Tongue (tissue), 2 donors: Measurements from ENCODE around the gene GAGE10. TPM values are rescaled to one million over a fixed set of nuclear protein-coding genes. Genes with fewer than 3 reads are reported as not detected.
"Not testable (repeated sequence)": the region's sequence is repeated elsewhere in the genome, so short reads cannot be mapped to it uniquely, and the experiment has no call there.

Experiments used
- DNase-seq: peaks from one replicate; pipeline ENCODE4 v3.0.0-alpha.2; 2015
- total RNA-seq: library from RNA; depleted of rRNA; stranded (reverse); fragments of >200 nt; gene quantifications from one replicate; pipeline ENCODE4 v1.2.3, GENCODE V29; 2014

GAGE10 gene
- total RNA-seq, 1 donor from 2014 or later: not detected

DNA sequence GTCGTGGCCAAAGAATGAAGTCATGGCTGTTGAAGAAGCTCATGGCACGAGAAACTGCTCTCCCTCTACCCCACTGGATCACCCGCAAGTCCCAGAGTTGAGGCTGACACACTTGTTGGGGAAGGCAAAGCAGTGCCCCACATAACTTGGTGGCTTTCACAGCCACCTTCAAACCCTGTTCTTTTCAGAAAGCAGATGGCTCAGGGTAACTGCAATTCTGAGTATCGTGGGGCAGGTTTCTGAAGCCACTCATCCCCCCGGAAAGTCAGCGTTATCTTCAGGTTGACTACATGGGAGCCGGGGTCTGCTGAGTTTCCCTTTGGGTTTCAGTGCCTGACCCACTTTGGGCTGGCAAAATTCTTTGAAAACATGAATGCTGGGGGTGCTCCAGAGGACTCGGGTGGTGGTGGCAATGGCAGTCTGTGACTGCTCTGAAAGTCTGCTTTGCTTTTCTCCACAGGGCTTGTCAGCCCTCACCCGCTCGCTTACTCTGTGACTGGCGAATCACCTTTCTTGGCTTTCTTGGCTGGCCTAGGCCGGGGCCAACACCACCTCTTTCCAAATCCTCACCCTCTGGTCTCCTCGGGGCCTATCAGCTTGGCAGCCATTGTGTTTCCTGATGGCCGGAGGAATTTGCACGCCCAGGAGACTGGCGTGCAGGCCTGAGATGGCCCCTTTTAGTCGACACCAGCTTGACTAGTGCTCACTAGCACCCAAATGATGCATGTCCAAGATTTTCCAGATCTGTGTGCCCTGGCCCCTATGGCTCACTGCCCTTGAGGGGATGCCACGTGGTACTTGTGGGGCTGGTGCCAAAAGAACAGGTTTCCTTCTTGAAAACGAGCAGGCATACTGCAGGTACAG is 26.5 kb upstream of the GAGE10 start:
- DNase-seq: no peak

GRCh38 chrX:49277535-49277830 is 26.0 kb upstream of the GAGE10 start:
- no peak for DNase-seq

DNA sequence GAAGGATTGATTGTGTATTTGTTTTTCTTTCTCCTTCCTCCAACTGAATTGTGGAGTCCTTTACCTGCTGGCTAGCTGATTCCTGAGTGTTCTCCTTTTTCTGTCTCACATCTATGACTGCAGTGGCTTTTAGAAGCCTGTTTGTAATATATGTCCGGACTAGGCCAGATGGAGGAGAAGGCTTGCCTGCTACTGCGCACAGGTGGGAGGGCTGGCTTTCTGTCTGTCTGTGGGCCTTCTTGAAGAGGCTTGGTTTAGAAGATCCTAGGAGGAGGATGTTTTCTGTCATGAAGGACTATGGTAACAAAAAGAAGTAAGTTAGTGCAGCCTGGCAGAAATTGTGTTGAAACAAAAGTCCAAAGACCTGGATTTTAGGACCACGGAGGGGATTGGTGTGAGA is 25.4 kb upstream of the GAGE10 start:
- DNase-seq: no peak

DNA sequence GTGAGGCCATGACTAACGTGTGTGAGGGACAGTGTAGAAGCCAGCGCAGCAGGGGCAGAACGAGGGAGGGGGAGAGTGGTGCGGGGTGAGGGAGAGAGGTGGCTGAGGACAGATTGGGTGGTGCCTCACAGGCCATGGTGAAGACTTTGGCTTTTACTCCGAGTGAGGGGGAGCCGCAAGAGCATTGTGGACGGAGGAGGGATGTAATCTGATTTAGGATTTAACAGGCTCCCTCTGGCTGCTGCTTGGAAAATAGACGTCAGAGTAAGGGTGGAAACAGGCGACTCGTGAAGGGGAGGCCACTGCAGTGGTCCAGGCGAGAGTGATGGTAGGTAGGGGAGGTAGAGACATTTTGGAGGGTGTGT is 20.8 kb upstream of the GAGE10 start:
- peak; percentile 38 for DNase-seq

- DNase-seq: no peak
These were observed 19.2 kb upstream of the GAGE10 start for GRCh38 chrX:49284212-49284611.

DNA sequence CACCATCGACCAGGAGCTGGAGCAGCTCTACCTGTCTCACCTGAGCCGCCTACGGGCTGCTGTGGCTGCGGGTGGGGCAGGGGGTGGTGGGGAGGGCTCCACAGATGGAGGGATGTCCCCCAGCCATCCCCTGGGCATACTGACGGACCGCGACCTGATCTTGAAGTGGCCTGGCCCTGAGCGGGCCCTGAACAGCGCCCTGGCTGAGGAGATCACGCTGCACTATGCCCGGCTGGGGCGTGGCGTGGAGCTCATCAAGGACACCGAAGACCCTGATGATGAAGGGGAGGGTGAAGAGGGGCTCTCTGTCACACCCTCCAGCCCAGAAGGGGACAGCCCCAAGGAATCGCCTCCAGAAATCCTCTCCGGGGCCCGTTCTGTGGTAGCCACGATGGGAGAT is 17.3 kb upstream of the GAGE10 start:
- DNase-seq: no peak

GRCh38 chrX:49286581-49286980 is 16.9 kb upstream of the GAGE10 start:
- no peak for DNase-seq

GRCh38 chrX:49287665-49288064 is 15.8 kb upstream of the GAGE10 start:
- no peak for DNase-seq

DNA sequence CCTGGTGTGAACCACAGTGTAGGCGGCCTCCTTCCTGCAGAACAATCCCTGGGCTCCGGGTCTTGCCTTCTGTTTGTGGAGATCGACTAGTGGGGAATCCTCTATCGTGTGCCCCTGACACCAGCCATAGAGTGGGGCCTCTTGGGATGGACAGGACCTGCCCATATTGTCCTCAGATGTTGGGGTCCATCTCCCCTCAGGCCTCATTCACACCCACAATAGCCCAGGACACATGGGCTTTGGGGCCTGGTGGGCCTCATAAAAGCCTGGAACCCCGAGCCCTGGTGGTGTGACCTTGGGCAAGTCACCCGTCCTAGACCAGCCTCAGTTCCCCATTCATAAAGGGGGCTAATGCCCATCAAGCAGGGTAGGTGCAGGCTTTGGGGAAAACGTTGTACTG is 13.2 kb upstream of the GAGE10 start:
- no peak for DNase-seq

GRCh38 chrX:49291615-49292337 is 11.7 kb upstream of the GAGE10 start:
- peak; percentile 59 for DNase-seq

DNA sequence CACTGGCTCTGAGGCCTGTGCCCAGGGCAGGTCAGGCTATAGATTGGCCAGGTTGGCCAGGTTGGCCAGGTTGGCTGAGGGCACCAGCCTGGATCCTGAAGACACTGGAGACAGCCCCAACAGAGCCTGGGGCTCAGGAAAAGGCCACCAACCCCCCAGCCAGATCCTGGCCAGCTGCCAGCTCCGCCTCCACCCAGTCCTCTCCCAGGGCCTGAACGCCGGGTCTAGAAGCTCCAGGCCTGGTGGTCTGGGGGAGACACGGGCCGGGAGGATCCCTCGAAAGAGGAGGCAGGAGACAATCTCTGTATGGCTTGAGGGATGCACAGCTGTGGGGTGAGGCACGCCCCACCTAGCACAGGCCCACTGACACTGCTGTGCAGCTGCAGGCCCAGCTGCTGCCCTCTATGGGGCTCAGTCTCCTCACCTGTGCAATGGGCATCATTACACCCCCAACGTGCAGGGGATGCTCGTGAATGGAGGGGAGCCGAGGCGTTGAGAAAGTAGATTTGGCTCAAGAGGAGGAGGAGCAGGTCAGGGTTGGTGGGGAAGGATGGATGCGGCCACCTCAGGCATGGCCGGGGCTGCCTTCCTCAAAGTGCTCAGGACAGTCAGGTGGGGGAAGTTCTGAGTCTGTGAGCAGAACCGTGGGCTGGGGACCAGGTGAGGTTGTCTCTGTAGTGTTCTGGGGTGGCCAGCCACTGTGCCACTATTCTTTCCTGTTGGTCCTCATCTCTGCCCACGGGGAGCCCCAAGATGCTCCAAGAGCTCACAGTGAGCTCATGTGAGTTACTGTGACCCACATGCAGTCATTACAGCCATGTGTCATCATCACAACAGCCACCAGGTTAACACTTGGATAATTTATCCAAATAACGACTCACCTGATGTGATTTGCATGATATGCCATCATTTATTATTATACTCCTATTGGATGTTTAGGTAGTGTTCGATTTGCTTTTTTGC is 10.8 kb upstream of the GAGE10 start:
- DNase-seq: no peak

- DNase-seq: not testable (repeated sequence)
These were observed 4.2 kb upstream of the GAGE10 start for GRCh38 chrX:49299293-49299692.

GRCh38 chrX:49300703-49301102 is 2.7 kb upstream of the GAGE10 start:
- DNase-seq: no peak

DNA sequence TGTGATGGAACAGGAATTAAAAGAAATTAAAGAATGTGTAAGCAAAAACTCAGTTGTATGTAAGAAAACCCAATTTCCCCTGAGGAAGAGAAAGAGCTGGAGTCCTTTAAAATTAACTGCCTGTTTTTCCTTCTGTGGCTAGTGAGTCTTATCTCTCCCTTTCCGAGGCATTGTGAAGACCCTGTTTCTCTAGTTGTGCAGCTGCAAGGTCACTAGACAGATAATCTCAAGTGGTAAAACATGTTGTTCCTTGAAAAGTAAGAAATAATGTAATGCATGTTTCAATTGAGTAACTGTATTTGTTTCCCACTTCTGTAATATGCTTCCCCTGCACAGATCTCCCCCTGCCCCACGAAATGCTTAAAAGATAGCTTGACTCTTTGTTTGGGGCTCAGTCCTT is 4.3 kb downstream of the GAGE10 start:
- DNase-seq: not testable (repeated sequence)

DNA sequence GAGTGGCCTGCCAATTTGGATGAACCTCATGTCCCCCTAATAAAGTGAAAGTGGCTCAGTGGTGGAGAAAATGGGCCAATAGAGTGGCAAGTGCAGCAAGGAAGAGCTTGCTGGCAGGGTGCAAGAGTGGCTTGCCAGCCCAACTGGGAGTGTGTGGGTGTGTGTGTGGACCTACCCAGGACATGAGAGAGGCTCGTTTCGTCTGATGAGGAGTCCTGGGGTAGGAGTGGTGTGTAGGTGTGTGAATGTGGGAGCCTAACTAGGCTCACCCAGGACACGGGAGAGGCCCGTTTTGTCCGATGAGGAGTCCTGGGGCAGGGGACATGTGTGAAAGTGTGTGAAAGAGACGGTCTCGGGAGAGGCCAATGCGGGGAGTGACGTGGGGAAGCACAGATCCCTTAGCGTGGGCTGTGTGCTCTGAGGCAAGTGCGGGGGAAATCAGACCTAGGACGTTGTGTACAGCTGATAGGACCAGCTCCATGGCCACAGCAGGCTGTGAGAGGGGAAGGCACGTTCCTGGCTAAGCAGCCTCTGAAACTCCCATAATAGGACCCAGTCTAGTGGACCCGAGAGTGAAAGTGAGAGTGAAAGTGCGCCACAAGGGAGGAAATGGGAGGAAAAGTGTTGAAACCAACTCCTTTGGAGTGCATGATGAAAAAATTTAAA is 5.3 kb downstream of the GAGE10 start:
- DNase-seq: no peak

DNA sequence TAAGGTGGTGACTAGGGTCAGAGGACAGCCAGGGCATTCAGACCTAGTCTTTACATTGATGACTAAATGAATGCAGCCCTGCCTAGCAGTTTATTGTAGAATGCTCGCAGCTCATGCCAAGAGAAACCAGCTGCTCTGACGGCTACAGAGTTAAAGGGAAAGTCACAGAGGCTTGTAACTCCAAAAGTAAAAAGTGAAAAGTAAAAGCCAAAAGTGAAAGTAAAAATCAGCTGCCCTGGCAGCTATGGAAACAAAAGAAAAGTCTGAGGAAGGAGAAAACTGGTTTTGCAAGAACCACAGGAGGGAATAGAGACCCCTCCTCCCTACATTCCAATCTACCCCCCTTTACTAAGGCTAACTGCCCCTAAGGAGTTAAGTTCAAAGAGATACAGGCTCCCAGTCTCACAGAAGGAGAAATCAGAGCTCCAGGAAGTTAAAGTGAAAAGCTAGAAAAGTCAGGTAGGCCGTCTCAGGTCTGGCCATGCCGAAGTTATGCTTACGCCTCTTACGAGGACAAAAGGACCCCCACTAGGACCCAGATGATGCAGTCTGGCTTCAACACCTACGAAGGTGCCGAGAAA is 6.0 kb downstream of the GAGE10 start:
- peak; percentile 57 for DNase-seq

GRCh38 chrX:49310371-49310770 is 6.9 kb downstream of the GAGE10 start:
- DNase-seq: no peak

DNA sequence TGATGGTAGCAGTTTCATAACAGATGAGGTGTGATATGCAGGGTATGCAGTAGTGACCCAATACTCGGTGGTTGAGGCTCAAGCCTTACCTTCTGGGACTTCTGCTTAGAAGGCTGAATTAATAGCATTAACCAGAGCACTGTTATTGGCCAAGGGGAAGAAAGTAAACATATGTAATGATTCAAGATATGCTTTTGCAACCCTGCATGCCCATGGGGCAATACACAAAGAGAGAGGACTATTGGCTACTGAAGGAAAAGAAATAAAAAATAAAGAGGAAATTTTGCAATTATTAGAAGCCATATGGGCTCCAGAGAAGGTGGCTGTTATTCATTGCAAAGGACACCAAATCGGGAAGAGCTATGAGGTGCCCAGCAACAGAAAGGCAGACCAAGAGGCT is 8.7 kb downstream of the GAGE10 start:
- no peak for DNase-seq

GRCh38 chrX:49316085-49316484 is 12.6 kb downstream of the GAGE10 start:
- DNase-seq: no peak

- DNase-seq: not testable (repeated sequence)
These were observed 18.3 kb downstream of the GAGE10 start, which contains the start of gene GAGE12J for GRCh38 chrX:49321737-49322136. TSS of gene GAGE12J (plus strand) at chrX:49322037. CDS start at chrX:49323194, 1,157 bp downstream.

- not testable (repeated sequence) for DNase-seq
These were observed 18.8 kb downstream of the GAGE10 start for GRCh38 chrX:49322266-49322665.

GRCh38 chrX:49323735-49324134 is 20.3 kb downstream of the GAGE10 start:
- DNase-seq: not testable (repeated sequence)
